BE2C (cell line): ENCODE measurements around the gene CACNA2D2.
A peak's percentile ranks its signal among the peaks of the same experiment; 100 is the strongest.

Experiments
- DNase-seq: peaks from one replicate; pipeline ENCODE4 v3.0.0-alpha.2; 2020
- H3K27me3 ChIP-seq: fragments of 250-450 bp; sonication (Bioruptor Pico); 2 replicates; pipeline ENCODE4 v1.5.1; 2020; ENCODE audit warnings: mild to moderate bottlenecking
- H3K36me3 ChIP-seq: fragments of 250-450 bp; sonication (Bioruptor Pico); 2 replicates; pipeline ENCODE4 v1.5.1; 2020; ENCODE audit warnings: mild to moderate bottlenecking
- H3K4me1 ChIP-seq: fragments of 250-450 bp; sonication (Bioruptor Pico); 2 replicates; pipeline ENCODE4 v1.5.1; 2020
- H3K4me3 ChIP-seq: 2 replicates; pipeline ENCODE4 v1.5.1; 2011; ENCODE audit warnings: low read depth, low read length
- H3K9me3 ChIP-seq: fragments of 250-450 bp; sonication (Bioruptor Pico); 2 replicates; pipeline ENCODE4 v1.5.1; 2020
- TF ChIP-seq, protein P1 (sequence below): IDR thresholded peaks from 2 replicates; pipeline ENCODE4 v1.5.1; 2012; ENCODE audit warnings: mild to moderate bottlenecking, low read depth, low read length

The CACNA2D2 gene

DNA sequence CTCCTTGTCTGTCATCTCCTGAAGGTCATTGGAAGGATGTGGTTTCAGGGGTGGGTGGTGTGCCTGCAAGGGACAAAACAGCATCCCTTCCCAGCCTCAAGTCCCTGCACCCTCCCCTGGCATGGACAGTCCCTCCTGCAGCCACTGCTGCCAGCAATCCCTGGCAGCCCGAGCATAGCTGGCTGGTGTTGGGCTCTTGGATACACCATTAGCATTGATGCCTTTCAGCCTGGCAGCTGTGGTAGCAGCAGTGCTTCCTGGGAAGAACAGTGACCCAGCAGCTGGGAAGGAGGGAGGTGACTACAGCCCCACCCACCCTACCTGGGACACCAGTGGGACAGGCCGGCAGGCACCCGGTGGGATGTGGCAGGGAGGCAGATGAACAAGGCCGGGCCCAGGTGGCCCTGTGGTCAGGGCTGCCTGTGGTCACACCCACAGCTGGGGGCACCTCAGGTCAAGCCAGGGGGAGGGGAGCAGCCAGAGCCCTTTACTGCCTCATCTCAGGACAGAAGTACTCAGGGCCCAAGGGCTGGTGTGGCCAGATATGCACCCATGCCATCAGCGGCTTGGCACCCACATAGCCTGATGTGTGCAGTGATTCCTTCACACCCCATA lies 111.2 kb downstream of the CACNA2D2 start:
- peaks cover 43% of the 10 kb centered on the region for H3K4me1 ChIP-seq
- H3K27me3 ChIP-seq = no peaks in the 10 kb centered on the region
- no peaks in the 10 kb centered on the region for H3K9me3 ChIP-seq

GRCh38 chr3:50390508-50391224 lies 112.8 kb downstream of the CACNA2D2 start:
- Histone ChIP-seq H3K27me3 (no peaks in the 10 kb centered on the region), H3K4me1 (peaks cover 53% of the 10 kb centered on the region), H3K36me3 (no peaks in the 10 kb centered on the region), H3K9me3 (no peaks in the 10 kb centered on the region), H3K4me3 (no peak overlapping the region)
- TF ChIP-seq, protein P1, sequence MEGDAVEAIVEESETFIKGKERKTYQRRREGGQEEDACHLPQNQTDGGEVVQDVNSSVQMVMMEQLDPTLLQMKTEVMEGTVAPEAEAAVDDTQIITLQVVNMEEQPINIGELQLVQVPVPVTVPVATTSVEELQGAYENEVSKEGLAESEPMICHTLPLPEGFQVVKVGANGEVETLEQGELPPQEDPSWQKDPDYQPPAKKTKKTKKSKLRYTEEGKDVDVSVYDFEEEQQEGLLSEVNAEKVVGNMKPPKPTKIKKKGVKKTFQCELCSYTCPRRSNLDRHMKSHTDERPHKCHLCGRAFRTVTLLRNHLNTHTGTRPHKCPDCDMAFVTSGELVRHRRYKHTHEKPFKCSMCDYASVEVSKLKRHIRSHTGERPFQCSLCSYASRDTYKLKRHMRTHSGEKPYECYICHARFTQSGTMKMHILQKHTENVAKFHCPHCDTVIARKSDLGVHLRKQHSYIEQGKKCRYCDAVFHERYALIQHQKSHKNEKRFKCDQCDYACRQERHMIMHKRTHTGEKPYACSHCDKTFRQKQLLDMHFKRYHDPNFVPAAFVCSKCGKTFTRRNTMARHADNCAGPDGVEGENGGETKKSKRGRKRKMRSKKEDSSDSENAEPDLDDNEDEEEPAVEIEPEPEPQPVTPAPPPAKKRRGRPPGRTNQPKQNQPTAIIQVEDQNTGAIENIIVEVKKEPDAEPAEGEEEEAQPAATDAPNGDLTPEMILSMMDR = no peak
- DNase-seq = peak; percentile 84

More for the DNA sequence above, 111.2 kb downstream of the CACNA2D2 start:
- TF ChIP-seq, protein P1 = no peak
- Histone ChIP-seq H3K4me3 (no peak overlapping the region), H3K36me3 (no peaks in the 10 kb centered on the region)
- DNase-seq = no peak

DNA sequence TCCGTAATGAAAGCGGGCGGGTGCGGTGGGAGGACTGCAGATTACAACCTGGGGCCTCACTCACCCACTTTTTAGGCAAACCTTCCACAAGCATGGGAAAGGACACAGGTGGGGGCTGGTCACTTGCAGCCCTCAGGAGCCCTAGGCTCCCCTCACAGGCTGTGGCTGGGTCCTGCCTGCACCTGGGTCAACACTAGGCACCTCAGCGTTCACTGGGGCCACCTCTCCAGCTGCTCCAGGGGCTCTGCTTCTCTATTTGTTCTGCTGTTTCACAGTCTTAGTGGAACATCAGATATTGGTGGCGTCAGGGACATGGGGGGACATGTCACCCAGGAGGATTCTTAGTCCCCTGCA lies 114.0 kb downstream of the CACNA2D2 start:
- no peaks in the 10 kb centered on the region for H3K27me3 ChIP-seq
- H3K4me1 ChIP-seq = peaks cover 65% of the 10 kb centered on the region
- no peaks in the 10 kb centered on the region for H3K9me3 ChIP-seq
- no peak overlapping the region for H3K4me3 ChIP-seq
- no peaks in the 10 kb centered on the region for H3K36me3 ChIP-seq
- TF ChIP-seq, protein P1 = no peak
- no peak for DNase-seq

DNA sequence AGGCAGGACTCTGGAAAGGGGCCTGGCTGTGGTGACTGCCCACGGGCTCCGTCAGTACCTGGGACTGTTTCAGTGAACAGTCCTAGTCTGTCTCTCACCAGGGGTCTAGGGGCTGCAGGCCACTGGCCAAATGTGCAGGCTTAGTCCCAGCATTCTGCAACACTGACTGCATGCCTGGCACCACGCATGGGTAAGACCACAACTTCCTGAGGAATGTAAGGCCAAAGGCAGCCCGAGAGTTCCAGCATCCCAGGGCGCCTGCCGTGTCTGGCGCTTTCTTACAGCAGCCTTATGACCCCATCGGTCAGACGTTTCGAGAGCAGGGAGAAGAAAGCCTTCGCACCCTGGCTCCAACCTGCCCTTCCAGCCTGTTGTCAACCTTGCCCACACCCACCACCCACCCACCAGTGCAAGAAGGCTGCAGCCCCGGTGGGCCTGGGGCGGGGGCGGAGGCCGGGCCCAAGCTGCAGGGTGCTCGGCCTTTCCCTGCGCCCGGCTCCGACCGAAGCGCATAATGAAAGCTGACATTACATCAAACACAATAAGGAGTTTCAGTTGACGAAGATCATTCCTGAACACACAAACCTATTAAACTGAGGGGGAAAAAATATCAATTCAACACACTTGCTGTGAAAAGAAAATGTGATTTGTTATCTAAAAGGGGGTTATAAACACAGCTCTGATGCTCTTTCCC lies 114.6 kb downstream of the CACNA2D2 start:
- Histone ChIP-seq H3K9me3 (no peaks in the 10 kb centered on the region), H3K4me1 (peaks cover 65% of the 10 kb centered on the region), H3K27me3 (no peaks in the 10 kb centered on the region), H3K36me3 (no peaks in the 10 kb centered on the region), H3K4me3 (no peak overlapping the region)
- no peak for DNase-seq
- TF ChIP-seq, protein P1 = no peak

DNA sequence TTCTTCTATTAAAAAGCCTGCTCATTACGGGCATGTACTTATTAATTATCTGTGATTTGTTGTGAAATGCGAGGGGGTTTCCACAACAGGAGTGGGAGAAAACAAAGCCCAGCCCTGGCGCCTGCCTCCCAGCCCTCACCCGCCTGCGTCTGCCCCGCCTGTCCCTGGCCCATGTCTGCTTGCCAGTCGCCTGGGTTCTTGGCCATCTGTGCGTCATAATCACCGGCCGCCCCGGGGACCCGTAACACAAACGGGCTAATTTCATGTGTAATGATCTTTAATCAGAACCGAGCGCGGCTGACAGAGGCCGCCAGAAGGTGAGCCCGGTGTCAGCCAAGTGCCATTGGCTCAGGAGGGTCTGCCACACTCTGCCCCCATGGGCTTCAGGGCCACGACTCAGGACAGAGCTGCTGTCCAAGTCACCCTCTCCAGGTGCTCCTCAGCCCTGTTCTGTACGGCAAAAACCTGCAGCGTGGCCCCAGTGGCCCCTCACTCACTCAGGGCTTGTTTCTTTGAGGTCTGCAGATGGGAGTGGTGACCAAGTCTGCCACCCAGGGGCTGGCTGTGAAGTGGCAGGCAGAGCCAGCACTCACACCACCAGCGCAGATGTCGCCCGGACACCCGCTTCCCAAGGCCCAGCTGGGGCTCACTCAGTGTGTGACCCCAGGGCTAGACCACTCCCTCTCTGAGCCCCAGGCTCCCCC lies 115.3 kb downstream of the CACNA2D2 start:
- H3K27me3 ChIP-seq = no peaks in the 10 kb centered on the region
- no peak overlapping the region for H3K4me3 ChIP-seq
- peak; percentile 68 for DNase-seq
- no peaks in the 10 kb centered on the region for H3K9me3 ChIP-seq
- TF ChIP-seq, protein P1 = peak; percentile 65
- peaks cover 65% of the 10 kb centered on the region for H3K4me1 ChIP-seq
- no peaks in the 10 kb centered on the region for H3K36me3 ChIP-seq
